HepG2 (cell line): ENCODE results near the gene CDC6. TPM values are rescaled to one million over a fixed set of nuclear protein-coding genes. Genes with fewer than 3 reads are reported as not detected.
A peak's percentile ranks its signal among the peaks of the same experiment; 100 is the strongest.

Source experiments
- BCL3 ChIP-seq: sonication (generic); formaldehyde crosslinking; IDR thresholded peaks from 2 replicates; pipeline ENCODE4 v1.5.1; 2020; ENCODE audit warnings: mild to moderate bottlenecking, missing genetic modification reagents, moderate library complexity
- CBX5 ChIP-seq: sonication (generic); formaldehyde crosslinking; IDR thresholded peaks from 2 replicates; pipeline ENCODE4 v1.4.0; 2020; ENCODE audit warnings: missing genetic modification reagents, borderline replicate concordance
- ELF3 ChIP-seq: IDR thresholded peaks from 2 replicates; pipeline ENCODE4 v1.6.1; 2016; ENCODE audit warnings: missing genetic modification reagents, missing compliant biosample characterization
- FOXA1 ChIP-seq, 2 experiments: fragments of 450-650 bp in 1 of 2; sonication (generic) in 1 of 2; formaldehyde crosslinking in 1 of 2; IDR thresholded peaks; 2 replicates each; pipeline versions ENCODE4 v1.4.0 to v1.6.1; 2016 to 2020; ENCODE audit warnings: missing genetic modification reagents in 1 of 2
- FUBP1 ChIP-seq: sonication (generic); formaldehyde crosslinking; IDR thresholded peaks from 2 replicates; pipeline ENCODE4 v1.5.1; 2020; ENCODE audit warnings: missing genetic modification reagents, mild to moderate bottlenecking, borderline replicate concordance
- IKZF1 ChIP-seq: fragments of 450-650 bp; IDR thresholded peaks from 2 replicates; pipeline ENCODE4 v1.7.1; 2016
- TBX2 ChIP-seq: sonication (generic); formaldehyde crosslinking; IDR thresholded peaks from 2 replicates; pipeline ENCODE4 v1.5.0; 2020; ENCODE audit warnings: missing genetic modification reagents, mild to moderate bottlenecking, borderline replicate concordance
- ZBTB26 ChIP-seq: IDR thresholded peaks from 2 replicates; pipeline ENCODE4 v1.6.1; 2016; ENCODE audit warnings: missing compliant biosample characterization, missing genetic modification reagents, borderline replicate concordance
- ZFX ChIP-seq: sonication (generic); formaldehyde crosslinking; IDR thresholded peaks from 2 replicates; pipeline ENCODE4 v1.4.0; 2020; ENCODE audit warnings: mild to moderate bottlenecking, low read depth, missing genetic modification reagents, moderate library complexity
- ZNF263 ChIP-seq: sonication (generic); formaldehyde crosslinking; IDR thresholded peaks from 2 replicates; pipeline ENCODE4 v1.4.0; 2020; ENCODE audit warnings: missing genetic modification reagents
- ZNF362 ChIP-seq: sonication (generic); formaldehyde crosslinking; IDR thresholded peaks from 2 replicates; pipeline ENCODE4 v1.4.0; 2020; ENCODE audit warnings: missing genetic modification reagents, mild to moderate bottlenecking, borderline replicate concordance
- ZNF567 ChIP-seq: sonication (generic); formaldehyde crosslinking; IDR thresholded peaks from 2 replicates; pipeline ENCODE4 v1.8.1; 2023; ENCODE audit warnings: mild to moderate bottlenecking, missing genetic modification reagents, borderline replicate concordance
- ZNF629 ChIP-seq: sonication (generic); formaldehyde crosslinking; conservative IDR thresholded peaks from 2 replicates; pipeline ENCODE4 v1.5.0; 2020; ENCODE audit warnings: missing genetic modification reagents
- polyA plus RNA-seq, 8 experiments: library from polyadenylated mRNA; depleted of rRNA in 3 of 8; stranded (reverse) in 7 of 8; unstranded in 1 of 8; fragments of >200 nt; fragmentation: Illumina TruSeq in 4 of 8; extraction: Trizol in 4 of 8; gene quantifications; 2 replicates each; pipeline versions ENCODE4 v1.2.1 to v1.2.3, GENCODE V29; 2011 to 2016; ENCODE audit warnings: low read depth in 4 of 8, missing spikeins in 1 of 8, mixed read lengths in 1 of 8; ENCODE audit not compliant: insufficient read depth in 1 of 8
- total RNA-seq, 5 experiments: library from RNA; depleted of rRNA; stranded (reverse); fragments of >200 nt; fragmentation: Illumina TruSeq; extraction: Trizol; gene quantifications; 2 replicates each; pipeline ENCODE4 v1.2.3, GENCODE V29; 2016; ENCODE audit warnings: low read depth in 1 of 5

CDC6 gene
- total and polyA plus RNA-seq, 2 of the 13 experiments (the other 11 are each of a cell fraction or from before 2014, with no cell fraction given) = 17.4 to 114 TPM

- no peak for TF ChIP-seq FUBP1
- peak; percentile 91 for TF ChIP-seq CBX5
- peak; percentile 61 for TF ChIP-seq FOXA1 (IDR thresholded peaks at IDR 0.05)
- TF ChIP-seq FOXA1 (CRISPR knock-in tag; IDR thresholded peaks at IDR 0.05) = peak; percentile 99
- 0 out of 2 replicates have a peak, but pooled peaks have one; percentile 48 for TF ChIP-seq ZNF362 (CRISPR knock-in tag)
- TF ChIP-seq ZNF629 = no peak
- TF ChIP-seq ZNF567 = peak; percentile 74; the same call in 1 of the 2 replicates
- TF ChIP-seq ZNF263 = peak; percentile 93
- peak; percentile 54; the same call in 1 of the 2 replicates for TF ChIP-seq BCL3 (CRISPR knock-in tag)
- peak; percentile 84 for TF ChIP-seq TBX2 (CRISPR knock-in tag)
- peak; percentile 59; the same call in 1 of the 2 replicates for TF ChIP-seq ZFX (CRISPR knock-in tag)
- TF ChIP-seq ELF3 = peak; percentile 98
- peak; percentile 81 for TF ChIP-seq ZBTB26
- TF ChIP-seq IKZF1 = no peak
Measured at GRCh38 chr17:40352779-40353394, 65.2 kb downstream of the CDC6 start (continued).
